ENCODE data around the gene KNL1. TPM values are rescaled to one million over a fixed set of nuclear protein-coding genes. Genes with fewer than 3 reads are reported as not detected.

The KNL1 gene
- total and polyA plus RNA-seq, 2 of the 8 experiments (the other 6 are each of a cell fraction or from before 2014, with no cell fraction given) = 4.4 to 22.5 TPM

GRCh38 chr15:40562691-40563090 lies 31.4 kb upstream of the KNL1 start:
- no peak overlapping the region for H3K27ac ChIP-seq (ENCODE audit: low read depth, low read length)
- peaks cover 0 to 2% (median under 1%) of the 10 kb centered on the region in 4 experiments; a peak in 1 of 7 replicates for H3K4me1 ChIP-seq (replicated peaks in 1 of 4; ENCODE audit: control insufficient read depth in 3 of 4, insufficient read depth in 4 of 4, low read length in 3 of 4)
- H3K4me3 ChIP-seq (ENCODE audit: extremely low read depth in 1 of 4, insufficient read depth in 2 of 4, low read depth in 3 of 4, low read length in 4 of 4) = no peak overlapping the region
- H4K91ac ChIP-seq (replicated peaks; ENCODE audit: insufficient read length, low read length) = no peak overlapping the region
- H3K27me3 ChIP-seq (replicated peaks in 1 of 4; ENCODE audit: control insufficient read depth in 3 of 4, extremely low read depth in 1 of 4, insufficient read depth in 3 of 4, low read length in 3 of 4) = no peaks in the 10 kb centered on the region
- H2AFZ ChIP-seq (ENCODE audit: low read length) = no peak overlapping the region
- H3K23ac ChIP-seq (ENCODE audit: insufficient read length) = no peak overlapping the region
- H2BK15ac ChIP-seq (ENCODE audit: low read length) = no peak overlapping the region
- no peak overlapping the region for H4K5ac ChIP-seq (ENCODE audit: insufficient read length, low read depth, low read length)
- FAIRE-seq (no peak), DNase-seq (ENCODE audit: low read depth in 1 of 2, low spot score in 2 of 2) (no peak)
- no peak overlapping the region for H3K56ac ChIP-seq (replicated peaks; ENCODE audit: insufficient read length, low read depth, low read length)
- H3K4me2 ChIP-seq (ENCODE audit: insufficient read depth in 1 of 2, low read depth in 2 of 2, low read length in 2 of 2) = no peak overlapping the region
- H3K18ac ChIP-seq (ENCODE audit: extremely low read depth, low read length) = no peak overlapping the region
- 94% methylated on average over 2 of the region's 2 CpGs; no CpG with 5 or more reads in 1 of the 2 experiments for WGBS, 2 experiments (ENCODE audit: extremely low coverage in 1 of 2, insufficient coverage in 1 of 2, insufficient read length in 1 of 2, insufficient replicate concordance in 2 of 2, low coverage in 1 of 2, low lambda C conversion rate in 2 of 2, missing lambda C conversion rate in 1 of 2)
- no peaks in the 10 kb centered on the region for H4K20me1 ChIP-seq (replicated peaks in 1 of 2; ENCODE audit: control insufficient read depth in 1 of 2, insufficient read depth in 2 of 2, low read length in 2 of 2)
- TF ChIP-seq CTCF (IDR thresholded peaks at IDR 0.05; ENCODE audit: control extremely low read depth in 1 of 3, insufficient read depth in 1 of 3, low read depth in 1 of 3, low read length in 3 of 3) (no peak), YY1 (IDR thresholded peaks at IDR 0.05; ENCODE audit: low read depth, low read length) (no peak), BRCA1 (IDR thresholded peaks at IDR 0.05; ENCODE audit: low read depth, low read length) (no peak), HDAC2 (IDR thresholded peaks at IDR 0.05; ENCODE audit: borderline replicate concordance in 1 of 2, low read depth in 2 of 2, low read length in 2 of 2) (no peak)
- H3K14ac ChIP-seq (ENCODE audit: insufficient read length) = no peak overlapping the region
- 0 out of 2 replicates have a peak, but pooled peaks cover 2% of the 10 kb centered on the region for H3K79me1 ChIP-seq (ENCODE audit: low read depth, low read length)
- no peaks in the 10 kb centered on the region; a peak in 1 of 8 replicates for H3K36me3 ChIP-seq (ENCODE audit: control insufficient read depth in 2 of 4, insufficient read depth in 4 of 4, low read length in 3 of 4)
- H2BK5ac ChIP-seq (ENCODE audit: low read depth, low read length) = no peak overlapping the region
- H3K23me2 ChIP-seq (ENCODE audit: low read depth, low read length) = no peaks in the 10 kb centered on the region; the same call in 1 of the 2 replicates
- no peak overlapping the region for H2BK20ac ChIP-seq (ENCODE audit: low read length)
- H2BK120ac ChIP-seq (replicated peaks; ENCODE audit: low read depth, low read length) = no peak overlapping the region
- H3K79me2 ChIP-seq (ENCODE audit: control insufficient read depth in 1 of 2, insufficient read depth in 2 of 2, low read length in 2 of 2) = no peaks in the 10 kb centered on the region
- 0 out of 7 replicates have a peak overlapping the region, but pooled peaks of 1 of the 4 experiments have one; percentile 8 for H3K9ac ChIP-seq (replicated peaks in 1 of 4; ENCODE audit: extremely low read depth in 1 of 4, low read depth in 3 of 4, low read length in 3 of 4)
- H3K9me3 ChIP-seq (ENCODE audit: insufficient read depth in 2 of 2, low read depth in 1 of 2, low read length in 1 of 2) = no peaks in the 10 kb centered on the region
- H2BK12ac ChIP-seq (ENCODE audit: low read depth, low read length) = no peak overlapping the region
- no peak overlapping the region for H4K8ac ChIP-seq (ENCODE audit: extremely low read depth, insufficient read depth, low read length)
- H3K4ac ChIP-seq (replicated peaks; ENCODE audit: insufficient read length, low read depth, low read length) = no peak overlapping the region
- H2AK5ac ChIP-seq (ENCODE audit: low read depth, low read length) = no peak overlapping the region
- CTCF ChIA-PET (ENCODE audit: partially characterized antibody) = no interaction called here
- POLR2A ChIA-PET (ENCODE audit: partially characterized antibody) = interaction anchor here (0.7 to 1.6 kb wide), 2 partner anchors 9 to 32 kb away, joined by 3 to 6 read pairs; no protein-coding TSS in a partner anchor

All from H1 (cell line).